OCI-LY1 (cell line): ENCODE results near the gene TLR9.

ENCODE experiments used
- H2AFZ ChIP-seq: fragments of 200-600 bp; sonication (generic), shearing (Covaris generic); 2 replicates; pipeline ENCODE4 v1.6.0; 2014; ENCODE audit warnings: antibody characterized with exemption, mild to moderate bottlenecking, low read length
- H3F3A ChIP-seq: fragments of 200-600 bp; sonication (generic), shearing (Covaris generic); 2 replicates; pipeline ENCODE4 v1.6.0; 2014; ENCODE audit warnings: mild to moderate bottlenecking, antibody characterized with exemption, low read length, moderate library complexity; ENCODE audit not compliant: insufficient read depth
- H3K27ac ChIP-seq: fragments of 200-600 bp; sonication (generic); 2 replicates; pipeline ENCODE4 v1.5.1; 2014; ENCODE audit warnings: low read length, mixed run types, mild to moderate bottlenecking, low read depth; ENCODE audit not compliant: poor library complexity, severe bottlenecking
- H3K27me3 ChIP-seq: fragments of 200-600 bp; sonication (generic); 2 replicates; pipeline ENCODE4 v1.6.0; 2014; ENCODE audit warnings: antibody characterized with exemption, mild to moderate bottlenecking, low read length, moderate library complexity; ENCODE audit not compliant: insufficient read depth
- H3K36me3 ChIP-seq: fragments of 200-600 bp; sonication (generic); 2 replicates; pipeline ENCODE4 v1.6.1; 2014; ENCODE audit warnings: mild to moderate bottlenecking, antibody characterized with exemption, low read length, moderate library complexity, mixed read lengths; ENCODE audit not compliant: insufficient read depth
- H3K4me1 ChIP-seq: fragments of 200-600 bp; sonication (generic); 2 replicates; pipeline ENCODE4 v1.5.1; 2014; ENCODE audit warnings: mild to moderate bottlenecking, low read length, moderate library complexity; ENCODE audit not compliant: insufficient read depth, severe bottlenecking
- H3K4me2 ChIP-seq: fragments of 200-600 bp; sonication (generic), shearing (Covaris generic); 2 replicates; pipeline ENCODE4 v1.6.1; 2014; ENCODE audit warnings: low read length
- H3K4me3 ChIP-seq: fragments of 200-600 bp; sonication (generic); 2 replicates; pipeline ENCODE4 v1.5.1; 2014; ENCODE audit warnings: low read length, low read depth, mild to moderate bottlenecking, mixed read lengths; ENCODE audit not compliant: poor library complexity, severe bottlenecking
- H3K79me2 ChIP-seq: fragments of 200-600 bp; shearing (Covaris generic); 2 replicates; pipeline ENCODE4 v1.6.1; 2016; ENCODE audit warnings: mixed run types, low read length, mixed read lengths; ENCODE audit not compliant: insufficient read depth
- H3K9ac ChIP-seq: fragments of 200-600 bp; sonication (generic), shearing (Covaris generic); 2 replicates; pipeline ENCODE4 v1.6.1; 2014; ENCODE audit warnings: mild to moderate bottlenecking, low read length, mixed read lengths
- H3K9me2 ChIP-seq: fragments of 200-600 bp; sonication (generic), shearing (Covaris generic); 2 replicates; pipeline ENCODE4 v1.6.1; 2014; ENCODE audit warnings: low read depth, mild to moderate bottlenecking, low read length, mixed read lengths
- H3K9me3 ChIP-seq: fragments of 200-600 bp; shearing (Covaris generic); 2 replicates; pipeline ENCODE4 v1.6.1; 2014; ENCODE audit warnings: low read length, mixed read lengths
- H4K20me1 ChIP-seq: fragments of 200-600 bp; sonication (generic), shearing (Covaris generic); 2 replicates; pipeline ENCODE4 v1.6.0; 2016; ENCODE audit warnings: mild to moderate bottlenecking, low read length; ENCODE audit not compliant: insufficient read depth
- CTCF ChIP-seq: fragments of 200-600 bp; sonication (generic), shearing (Covaris generic); IDR thresholded peaks from 2 replicates; pipeline ENCODE4 v1.5.1; 2017; ENCODE audit warnings: mild to moderate bottlenecking, antibody characterized with exemption, low read length, moderate library complexity, mixed read lengths
- EZH2 ChIP-seq: fragments of 200-600 bp; sonication (generic), shearing (Covaris generic); IDR thresholded peaks from 2 replicates; pipeline ENCODE4 v1.8.0; 2017; ENCODE audit warnings: borderline replicate concordance, mixed run types, mild to moderate bottlenecking, antibody characterized with exemption, low read length, moderate library complexity, mixed read lengths

TLR9 gene

DNA sequence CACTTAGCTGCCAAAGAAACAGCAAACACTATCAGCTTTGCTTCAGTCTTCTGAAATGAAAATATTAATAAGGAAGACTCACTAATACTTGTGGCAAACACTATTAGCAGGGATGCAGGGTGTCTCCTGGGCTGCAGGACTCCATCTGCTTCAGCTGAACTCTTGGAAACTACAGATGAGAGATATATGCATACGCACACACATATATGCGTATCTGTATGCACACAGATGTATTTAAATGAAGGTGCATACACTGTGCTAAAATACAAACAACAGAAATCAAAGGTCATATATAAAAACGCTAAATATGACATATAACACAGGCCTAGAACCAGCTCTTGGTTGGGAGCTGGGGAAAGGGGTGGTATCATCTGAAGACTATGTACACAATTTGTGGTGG lies 30.7 kb upstream of the TLR9 start:
- Histone ChIP-seq H3K27me3 (no peaks in the 10 kb centered on the region), H3K9ac (no peak overlapping the region), H3K79me2 (no peaks in the 10 kb centered on the region), H4K20me1 (no peaks in the 10 kb centered on the region), H3F3A (no peaks in the 10 kb centered on the region), H3K4me1 (peaks cover 20% of the 10 kb centered on the region), H3K9me2 (no peaks in the 10 kb centered on the region), H3K4me2 (no peak overlapping the region), H3K9me3 (no peaks in the 10 kb centered on the region), H3K36me3 (peaks cover 93% of the 10 kb centered on the region), H3K4me3 (no peak overlapping the region), H2AFZ (no peak overlapping the region), H3K27ac (no peak overlapping the region)
- TF ChIP-seq CTCF: no peak
- TF ChIP-seq EZH2: no peak

DNA sequence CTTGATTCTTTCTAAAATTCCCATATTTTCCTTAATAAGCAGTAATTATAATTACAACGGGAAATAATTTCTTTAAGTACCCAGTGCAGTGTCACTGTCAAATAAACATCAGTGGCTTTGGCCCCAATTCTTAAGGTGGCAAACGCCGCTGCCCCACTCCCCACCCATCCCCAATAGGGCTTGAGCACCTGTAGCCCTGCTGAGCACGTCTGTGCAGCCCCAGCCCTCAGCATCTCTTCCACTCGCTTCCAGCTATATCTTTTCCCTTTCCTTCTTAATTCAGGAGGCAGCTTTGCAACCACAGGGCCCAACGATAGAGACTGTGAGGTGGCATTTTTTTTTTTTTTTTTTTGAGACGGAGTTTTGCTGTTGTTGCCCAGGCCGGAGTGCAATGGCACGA lies 29.2 kb upstream of the TLR9 start:
- Histone ChIP-seq H3K27me3 (no peaks in the 10 kb centered on the region), H3K36me3 (peaks cover 91% of the 10 kb centered on the region), H3K27ac (no peak overlapping the region), H3K9me3 (no peaks in the 10 kb centered on the region), H3K4me1 (peaks cover 20% of the 10 kb centered on the region), H3K79me2 (no peaks in the 10 kb centered on the region), H3F3A (no peaks in the 10 kb centered on the region), H3K9me2 (no peaks in the 10 kb centered on the region), H4K20me1 (no peaks in the 10 kb centered on the region), H3K4me2 (no peak overlapping the region), H3K9ac (no peak overlapping the region), H2AFZ (no peak overlapping the region), H3K4me3 (no peak overlapping the region)
- TF ChIP-seq EZH2 (no peak), CTCF (no peak)

DNA sequence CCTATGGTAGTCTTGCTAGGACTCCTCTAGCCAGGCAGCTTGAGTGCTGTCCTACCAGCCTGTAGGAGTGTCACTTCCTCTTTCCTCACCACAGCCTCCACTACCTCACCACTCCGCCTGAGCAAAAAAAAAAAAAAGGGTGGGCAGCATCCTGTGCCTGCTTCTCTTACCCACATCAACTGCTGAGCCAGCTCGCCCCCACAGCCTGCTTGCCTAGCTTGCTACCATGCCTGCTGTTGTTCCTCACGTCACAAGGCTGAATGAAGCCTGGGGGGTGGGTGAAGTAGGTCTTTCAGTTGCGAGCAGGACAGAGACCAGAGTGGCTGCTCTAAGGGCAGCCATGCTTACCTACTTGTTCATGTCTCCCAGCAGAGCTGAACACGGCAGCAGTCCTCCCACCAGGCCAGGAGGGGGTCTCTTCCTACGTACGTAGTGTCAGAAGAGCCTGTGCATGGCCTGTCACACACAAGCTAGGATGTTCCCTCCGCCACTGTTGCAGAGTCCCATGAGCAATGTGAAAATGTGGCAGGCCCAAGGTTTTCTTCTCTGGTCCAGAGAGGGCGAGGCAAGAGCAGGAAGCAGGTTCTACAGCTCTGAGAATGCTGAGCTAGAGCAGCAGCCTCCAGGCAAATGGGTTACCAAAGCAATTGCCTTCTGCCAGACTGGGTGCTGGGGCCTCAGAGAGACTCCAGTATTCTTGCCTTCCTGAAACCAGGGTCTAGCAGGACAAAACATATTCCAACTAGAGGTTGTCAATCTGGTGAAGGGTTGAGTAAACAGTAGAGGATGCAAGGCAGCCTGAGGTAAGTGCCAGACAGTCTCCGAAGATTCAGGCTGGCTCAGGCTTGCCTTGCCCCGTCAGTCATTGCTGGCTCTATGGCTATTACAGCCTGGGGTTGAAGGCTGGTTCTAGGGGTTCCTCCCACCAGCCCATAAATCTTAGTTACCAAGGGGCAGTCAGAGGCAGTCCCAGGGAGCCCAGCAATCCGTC lies 28.2 kb upstream of the TLR9 start:
- peak overlapping the region; percentile 87 for H3K27ac ChIP-seq

More for the DNA sequence above, 28.2 kb upstream of the TLR9 start:
- peaks cover 89% of the 10 kb centered on the region for H3K36me3 ChIP-seq
- H2AFZ ChIP-seq: no peak overlapping the region
- no peaks in the 10 kb centered on the region for H4K20me1 ChIP-seq
- no peaks in the 10 kb centered on the region for H3K27me3 ChIP-seq
- H3K9ac ChIP-seq: peak overlapping the region; percentile 31; the same call in 1 of the 2 replicates
- peak overlapping the region; percentile 48; the same call in 1 of the 2 replicates for H3K4me2 ChIP-seq
- no peak; the same call in 1 of the 2 replicates for TF ChIP-seq CTCF
- no peak for TF ChIP-seq EZH2
- H3K9me2 ChIP-seq: no peaks in the 10 kb centered on the region
- peaks cover 20% of the 10 kb centered on the region for H3K4me1 ChIP-seq
- no peak overlapping the region for H3K4me3 ChIP-seq
- no peaks in the 10 kb centered on the region for H3K79me2 ChIP-seq
- no peaks in the 10 kb centered on the region for H3F3A ChIP-seq
- H3K9me3 ChIP-seq: no peaks in the 10 kb centered on the region
